Measurements from ENCODE around the gene INHBA.

- TF ChIP-seq EZH2 (IDR thresholded peaks at IDR 0.05) (no peak), FOXP2 (optimal IDR thresholded peaks at IDR 0.05; ENCODE audit: control extremely low read depth, extremely low read length, insufficient read depth) (no peak), POLR2AphosphoS5 (IDR thresholded peaks at IDR 0.05; ENCODE audit: borderline replicate concordance, low read depth, low read length) (no peak)
Observed at GRCh38 chr7:41641011-41641664, 61.8 kb downstream of the INHBA start.

All from SK-N-MC (cell line).